ENCODE results near the gene TRA2A.
A peak's percentile ranks its signal among the peaks of the same experiment; 100 is the strongest.

The TRA2A gene

DNA sequence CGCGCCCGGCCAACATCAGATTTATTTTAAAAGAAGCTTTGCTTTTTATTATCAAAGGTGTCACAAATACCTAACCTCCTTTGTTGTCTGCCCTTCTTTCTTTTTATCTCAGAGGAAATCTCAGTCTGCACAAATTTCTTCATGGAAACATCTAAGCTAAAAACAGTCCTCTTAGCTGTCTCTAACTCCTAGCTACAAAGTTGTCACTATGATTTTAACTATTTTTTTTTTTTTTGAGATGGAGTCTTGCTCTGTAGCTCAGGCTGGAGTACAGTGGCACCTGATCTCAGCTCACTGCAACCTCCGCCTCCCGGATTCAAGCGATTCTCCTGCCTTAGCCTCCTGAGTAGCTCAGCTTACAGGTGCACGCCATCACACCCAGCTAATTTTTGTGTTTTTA, 7.3 kb downstream of the TRA2A start:
- Histone ChIP-seq H3K9ac (ENCODE audit: low read depth, low read length, poor library complexity, severe bottlenecking) (no peak overlapping the region), H3F3A (ENCODE audit: low read depth) (no peaks in the 10 kb centered on the region), H4K20me1 (ENCODE audit: insufficient read depth, low read length, poor library complexity, severe bottlenecking) (peaks cover 100% of the 10 kb centered on the region), H3K9me3 (ENCODE audit: insufficient read depth, low read depth, low read length) (no peaks in the 10 kb centered on the region), H3K4me3 (ENCODE audit: low read length, poor library complexity, severe bottlenecking) (peak overlapping the region; percentile 95), H3K36me3 (ENCODE audit: insufficient read depth, low read length) (peaks cover 27% of the 10 kb centered on the region), H3K9me2 (replicated peaks; ENCODE audit: low read depth, low read length) (no peaks in the 10 kb centered on the region), H3K27me3 (ENCODE audit: insufficient read depth, low read length, poor library complexity, severe bottlenecking) (no peaks in the 10 kb centered on the region), H2AFZ (ENCODE audit: low read length) (no peak overlapping the region), H3K79me2 (ENCODE audit: insufficient read depth, low read length) (peaks cover 100% of the 10 kb centered on the region), H3K4me2 (ENCODE audit: low read depth, low read length, poor library complexity, severe bottlenecking) (peak overlapping the region; percentile 96), H3K4me1 (ENCODE audit: insufficient read depth, low read length, poor library complexity, severe bottlenecking) (peaks cover 67% of the 10 kb centered on the region)
- TF ChIP-seq EZH2phosphoT487 (IDR thresholded peaks at IDR 0.05; ENCODE audit: borderline replicate concordance), result no peak
- TF ChIP-seq, protein P1, sequence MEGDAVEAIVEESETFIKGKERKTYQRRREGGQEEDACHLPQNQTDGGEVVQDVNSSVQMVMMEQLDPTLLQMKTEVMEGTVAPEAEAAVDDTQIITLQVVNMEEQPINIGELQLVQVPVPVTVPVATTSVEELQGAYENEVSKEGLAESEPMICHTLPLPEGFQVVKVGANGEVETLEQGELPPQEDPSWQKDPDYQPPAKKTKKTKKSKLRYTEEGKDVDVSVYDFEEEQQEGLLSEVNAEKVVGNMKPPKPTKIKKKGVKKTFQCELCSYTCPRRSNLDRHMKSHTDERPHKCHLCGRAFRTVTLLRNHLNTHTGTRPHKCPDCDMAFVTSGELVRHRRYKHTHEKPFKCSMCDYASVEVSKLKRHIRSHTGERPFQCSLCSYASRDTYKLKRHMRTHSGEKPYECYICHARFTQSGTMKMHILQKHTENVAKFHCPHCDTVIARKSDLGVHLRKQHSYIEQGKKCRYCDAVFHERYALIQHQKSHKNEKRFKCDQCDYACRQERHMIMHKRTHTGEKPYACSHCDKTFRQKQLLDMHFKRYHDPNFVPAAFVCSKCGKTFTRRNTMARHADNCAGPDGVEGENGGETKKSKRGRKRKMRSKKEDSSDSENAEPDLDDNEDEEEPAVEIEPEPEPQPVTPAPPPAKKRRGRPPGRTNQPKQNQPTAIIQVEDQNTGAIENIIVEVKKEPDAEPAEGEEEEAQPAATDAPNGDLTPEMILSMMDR (conservative IDR thresholded peaks at IDR 0.05; ENCODE audit: low read length), result no peak

DNA sequence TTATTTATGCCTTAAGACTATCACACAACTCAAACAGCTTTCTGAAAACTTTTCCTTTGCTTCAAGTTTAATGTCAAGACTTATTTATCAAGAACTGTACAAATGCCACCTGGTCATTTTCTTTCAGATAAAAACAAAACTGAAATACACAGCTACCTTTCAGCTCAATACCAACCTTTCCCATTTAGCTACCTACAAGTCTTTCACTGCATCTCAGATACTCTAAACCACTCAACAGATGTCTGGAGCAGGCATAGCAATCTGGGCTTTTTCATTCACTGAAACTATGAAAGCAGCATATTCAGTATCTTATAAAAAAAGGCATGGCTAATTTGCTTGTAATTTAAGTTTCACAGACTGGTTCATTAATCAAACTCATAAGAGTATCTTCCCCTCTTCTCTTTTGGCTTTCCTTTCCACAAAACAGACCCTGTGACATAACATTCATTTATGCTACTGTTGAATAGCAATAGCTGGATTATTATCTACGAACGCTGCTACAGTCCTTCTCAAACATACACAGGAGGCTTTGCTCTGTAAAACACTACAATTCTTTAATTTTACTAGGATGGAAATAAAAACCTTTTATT, 8.2 kb downstream of the TRA2A start:
- H3K4me2 ChIP-seq (ENCODE audit: low read depth, low read length, poor library complexity, severe bottlenecking), result peak overlapping the region; percentile 96
- no peak overlapping the region for H2AFZ ChIP-seq (ENCODE audit: low read length)
- peaks cover 58% of the 10 kb centered on the region for H3K4me1 ChIP-seq (ENCODE audit: insufficient read depth, low read length, poor library complexity, severe bottlenecking)
- no peaks in the 10 kb centered on the region for H3K27me3 ChIP-seq (ENCODE audit: insufficient read depth, low read length, poor library complexity, severe bottlenecking)
- no peaks in the 10 kb centered on the region for H3K9me3 ChIP-seq (ENCODE audit: insufficient read depth, low read depth, low read length)
- TF ChIP-seq EZH2phosphoT487 (IDR thresholded peaks at IDR 0.05; ENCODE audit: borderline replicate concordance), result no peak
- TF ChIP-seq, protein P1 (conservative IDR thresholded peaks at IDR 0.05; ENCODE audit: low read length), result no peak
- H3K9ac ChIP-seq (ENCODE audit: low read depth, low read length, poor library complexity, severe bottlenecking), result no peak overlapping the region
- peaks cover 99% of the 10 kb centered on the region for H4K20me1 ChIP-seq (ENCODE audit: insufficient read depth, low read length, poor library complexity, severe bottlenecking)
- peaks cover 36% of the 10 kb centered on the region for H3K36me3 ChIP-seq (ENCODE audit: insufficient read depth, low read length)
- H3K79me2 ChIP-seq (ENCODE audit: insufficient read depth, low read length), result peaks cover 100% of the 10 kb centered on the region
- H3K9me2 ChIP-seq (replicated peaks; ENCODE audit: low read depth, low read length), result no peaks in the 10 kb centered on the region
- H3F3A ChIP-seq (ENCODE audit: low read depth), result no peaks in the 10 kb centered on the region
- H3K4me3 ChIP-seq (ENCODE audit: low read length, poor library complexity, severe bottlenecking), result peak overlapping the region; percentile 95

DNA sequence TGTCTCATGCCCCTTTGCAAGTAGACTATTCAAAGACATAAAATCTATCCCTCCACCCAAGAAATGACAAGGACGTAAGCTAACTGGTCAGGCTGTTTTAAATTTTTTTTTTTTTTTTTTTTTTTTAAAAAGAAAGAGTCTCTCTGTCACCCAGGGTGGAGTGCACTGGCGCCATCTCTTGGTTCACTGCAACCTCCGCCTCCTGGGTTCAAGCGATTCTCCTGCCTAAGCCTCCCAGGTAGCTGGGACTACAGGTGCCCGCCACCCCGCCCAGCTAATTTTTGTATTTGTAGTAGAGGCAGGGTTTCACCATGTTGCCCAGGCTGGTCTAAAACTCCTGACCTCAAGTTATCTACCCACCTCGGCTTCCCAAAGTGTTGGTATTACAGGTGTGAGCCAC, 11.2 kb downstream of the TRA2A start:
- peaks cover 79% of the 10 kb centered on the region for H4K20me1 ChIP-seq (ENCODE audit: insufficient read depth, low read length, poor library complexity, severe bottlenecking)
- H3K9me3 ChIP-seq (ENCODE audit: insufficient read depth, low read depth, low read length), result no peaks in the 10 kb centered on the region
- no peak overlapping the region for H2AFZ ChIP-seq (ENCODE audit: low read length)
- H3F3A ChIP-seq (ENCODE audit: low read depth), result no peaks in the 10 kb centered on the region
- H3K4me3 ChIP-seq (ENCODE audit: low read length, poor library complexity, severe bottlenecking), result no peak overlapping the region
- H3K27me3 ChIP-seq (ENCODE audit: insufficient read depth, low read length, poor library complexity, severe bottlenecking), result no peaks in the 10 kb centered on the region
- H3K36me3 ChIP-seq (ENCODE audit: insufficient read depth, low read length), result peaks cover 65% of the 10 kb centered on the region
- TF ChIP-seq, protein P1 (conservative IDR thresholded peaks at IDR 0.05; ENCODE audit: low read length), result peak; percentile 39
- no peak for TF ChIP-seq EZH2phosphoT487 (IDR thresholded peaks at IDR 0.05; ENCODE audit: borderline replicate concordance)
- no peak overlapping the region for H3K9ac ChIP-seq (ENCODE audit: low read depth, low read length, poor library complexity, severe bottlenecking)
- peaks cover 97% of the 10 kb centered on the region for H3K79me2 ChIP-seq (ENCODE audit: insufficient read depth, low read length)
- peaks cover 36% of the 10 kb centered on the region for H3K4me1 ChIP-seq (ENCODE audit: insufficient read depth, low read length, poor library complexity, severe bottlenecking)
- H3K9me2 ChIP-seq (replicated peaks; ENCODE audit: low read depth, low read length), result no peaks in the 10 kb centered on the region
- peak overlapping the region; percentile 20 for H3K4me2 ChIP-seq (ENCODE audit: low read depth, low read length, poor library complexity, severe bottlenecking)
